Renal pelvis (tissue), 12 donors: Measurements from ENCODE around the gene EFCAB14. TPM values are rescaled to one million over a fixed set of nuclear protein-coding genes. Genes with fewer than 3 reads are reported as not detected.
A peak's percentile ranks its signal among the peaks of the same experiment; 100 is the strongest.
"Not testable (repeated sequence)": the region's sequence is repeated elsewhere in the genome, so short reads cannot be mapped to it uniquely, and the experiment has no call there.

Experiments used
- DNase-seq: peaks from one replicate; pipeline ENCODE4 v3.0.0-alpha.2; 2013
- long read RNA-seq, 16 experiments: transcript quantifications; one replicate each; lab custom pipeline, GENCODE V29; 2026
- polyA plus RNA-seq, 3 donors: library from polyadenylated mRNA; unstranded; fragments of 120-200 nt; gene quantifications; one replicate each; pipeline ENCODE4 v1.2.1, GENCODE V29; 2013; ENCODE audit not compliant: insufficient read length in 3 of 3

EFCAB14 gene
- 100 to 1,000 TPM in 1 of 3 donors, 10 to 100 TPM in 2; 87.2 to 110 (median 88.9) TPM for polyA plus RNA-seq
- long read RNA-seq, donor 1, full-length matches to known transcripts: 6 of 6 reads
- long read RNA-seq, donor 1, partial matches to known transcripts: 0 of 6 reads
- long read RNA-seq, donor 1, other reads (novel, unspliced or antisense): 0 of 6 reads
- long read RNA-seq, donor 2, full-length matches to known transcripts: 9 of 22 reads
- long read RNA-seq, donor 2, partial matches to known transcripts: 0 of 22 reads
- long read RNA-seq, donor 2, other reads (novel, unspliced or antisense): 13 of 22 reads
- long read RNA-seq, donor 3, full-length matches to known transcripts: 4 of 13 reads
- long read RNA-seq, donor 3, partial matches to known transcripts: 0 of 13 reads
- long read RNA-seq, donor 3, other reads (novel, unspliced or antisense): 9 of 13 reads
- long read RNA-seq, donor 4, full-length matches to known transcripts: 3 of 3 reads
- long read RNA-seq, donor 4, partial matches to known transcripts: 0 of 3 reads
- long read RNA-seq, donor 4, other reads (novel, unspliced or antisense): 0 of 3 reads
- long read RNA-seq, donor 5, full-length matches to known transcripts: 3 of 3 reads
- long read RNA-seq, donor 5, partial matches to known transcripts: 0 of 3 reads
- long read RNA-seq, donor 5, other reads (novel, unspliced or antisense): 0 of 3 reads
- long read RNA-seq, donor 6, full-length matches to known transcripts: 9 of 46 reads
- long read RNA-seq, donor 6, partial matches to known transcripts: 31 of 46 reads
- long read RNA-seq, donor 6, other reads (novel, unspliced or antisense): 6 of 46 reads
- long read RNA-seq, donor 7, full-length matches to known transcripts: 9 of 42 reads
- long read RNA-seq, donor 7, partial matches to known transcripts: 23 of 42 reads
- long read RNA-seq, donor 7, other reads (novel, unspliced or antisense): 10 of 42 reads
- long read RNA-seq, donor 8, full-length matches to known transcripts: 2 of 8 reads
- long read RNA-seq, donor 8, partial matches to known transcripts: 0 of 8 reads
- long read RNA-seq, donor 8, other reads (novel, unspliced or antisense): 6 of 8 reads
- long read RNA-seq, donor 9, full-length matches to known transcripts: 7 of 17 reads
- long read RNA-seq, donor 9, partial matches to known transcripts: 0 of 17 reads
- long read RNA-seq, donor 9, other reads (novel, unspliced or antisense): 10 of 17 reads
- long read RNA-seq, donor 10, full-length matches to known transcripts: 4 of 4 reads
- long read RNA-seq, donor 10, partial matches to known transcripts: 0 of 4 reads
- long read RNA-seq, donor 10, other reads (novel, unspliced or antisense): 0 of 4 reads
- long read RNA-seq, donor 11, full-length matches to known transcripts: 3 of 13 reads
- long read RNA-seq, donor 11, partial matches to known transcripts: 0 of 13 reads
- long read RNA-seq, donor 11, other reads (novel, unspliced or antisense): 10 of 13 reads
- long read RNA-seq, donor 12, full-length matches to known transcripts: 12 of 23 reads
- long read RNA-seq, donor 12, partial matches to known transcripts: 0 of 23 reads
- long read RNA-seq, donor 12, other reads (novel, unspliced or antisense): 11 of 23 reads
- long read RNA-seq, donor 13, full-length matches to known transcripts: 3 of 12 reads
- long read RNA-seq, donor 13, partial matches to known transcripts: 9 of 12 reads
- long read RNA-seq, donor 13, other reads (novel, unspliced or antisense): 0 of 12 reads
- long read RNA-seq, donor 14: 0 reads
- long read RNA-seq, donor 15, full-length matches to known transcripts: 5 of 26 reads
- long read RNA-seq, donor 15, partial matches to known transcripts: 15 of 26 reads
- long read RNA-seq, donor 15, other reads (novel, unspliced or antisense): 6 of 26 reads
- long read RNA-seq, donor 16, full-length matches to known transcripts: 5 of 13 reads
- long read RNA-seq, donor 16, partial matches to known transcripts: 0 of 13 reads
- long read RNA-seq, donor 16, other reads (novel, unspliced or antisense): 8 of 13 reads

- peak; percentile 93 for DNase-seq
These were observed at the start of gene EFCAB14 for GRCh38 chr1:46718727-46719622. Gene EFCAB14 (minus strand): TSS chr1:46719114. CDS start chr1:46718087, 1,027 bp downstream.

GRCh38 chr1:46768445-46768844, 49.5 kb upstream of the EFCAB14 start:
- DNase-seq: no peak

GRCh38 chr1:46767649-46768282, 48.9 kb upstream of the EFCAB14 start:
- no peak for DNase-seq

GRCh38 chr1:46764402-46764801, 45.5 kb upstream of the EFCAB14 start:
- no peak for DNase-seq

GRCh38 chr1:46761740-46762139, 42.8 kb upstream of the EFCAB14 start:
- no peak for DNase-seq

GRCh38 chr1:46760558-46761166, 41.7 kb upstream of the EFCAB14 start:
- DNase-seq: no peak

- no peak for DNase-seq
These were observed 39.1 kb upstream of the EFCAB14 start for GRCh38 chr1:46757956-46758528.

- no peak for DNase-seq
These were observed 38.5 kb upstream of the EFCAB14 start for GRCh38 chr1:46757247-46757955.

GRCh38 chr1:46755121-46755520, 36.2 kb upstream of the EFCAB14 start:
- peak; percentile 50 for DNase-seq

- not testable (repeated sequence) for DNase-seq
These were observed 35.8 kb upstream of the EFCAB14 start for GRCh38 chr1:46754707-46755106.

GRCh38 chr1:46753985-46754384, 35.1 kb upstream of the EFCAB14 start:
- DNase-seq: no peak

GRCh38 chr1:46749921-46750404, 31.0 kb upstream of the EFCAB14 start:
- no peak for DNase-seq

- no peak for DNase-seq
These were observed 30.5 kb upstream of the EFCAB14 start for GRCh38 chr1:46749404-46749803.

- peak; percentile 55 for DNase-seq
These were observed 28.9 kb upstream of the EFCAB14 start for GRCh38 chr1:46747683-46748288.

- DNase-seq: no peak
These were observed 23.2 kb upstream of the EFCAB14 start for GRCh38 chr1:46742069-46742468.

GRCh38 chr1:46735708-46736324, 16.9 kb upstream of the EFCAB14 start:
- peak; percentile 64 for DNase-seq
